Measurements from ENCODE around the gene OSBPL1A.

GRCh38 chr18:24181806-24182205 is 215.8 kb downstream of the OSBPL1A start:
- TF ChIP-seq, protein P1, sequence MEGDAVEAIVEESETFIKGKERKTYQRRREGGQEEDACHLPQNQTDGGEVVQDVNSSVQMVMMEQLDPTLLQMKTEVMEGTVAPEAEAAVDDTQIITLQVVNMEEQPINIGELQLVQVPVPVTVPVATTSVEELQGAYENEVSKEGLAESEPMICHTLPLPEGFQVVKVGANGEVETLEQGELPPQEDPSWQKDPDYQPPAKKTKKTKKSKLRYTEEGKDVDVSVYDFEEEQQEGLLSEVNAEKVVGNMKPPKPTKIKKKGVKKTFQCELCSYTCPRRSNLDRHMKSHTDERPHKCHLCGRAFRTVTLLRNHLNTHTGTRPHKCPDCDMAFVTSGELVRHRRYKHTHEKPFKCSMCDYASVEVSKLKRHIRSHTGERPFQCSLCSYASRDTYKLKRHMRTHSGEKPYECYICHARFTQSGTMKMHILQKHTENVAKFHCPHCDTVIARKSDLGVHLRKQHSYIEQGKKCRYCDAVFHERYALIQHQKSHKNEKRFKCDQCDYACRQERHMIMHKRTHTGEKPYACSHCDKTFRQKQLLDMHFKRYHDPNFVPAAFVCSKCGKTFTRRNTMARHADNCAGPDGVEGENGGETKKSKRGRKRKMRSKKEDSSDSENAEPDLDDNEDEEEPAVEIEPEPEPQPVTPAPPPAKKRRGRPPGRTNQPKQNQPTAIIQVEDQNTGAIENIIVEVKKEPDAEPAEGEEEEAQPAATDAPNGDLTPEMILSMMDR (IDR thresholded peaks at IDR 0.05; ENCODE audit: poor library complexity): no peak
- TF ChIP-seq EZH2 (IDR thresholded peaks at IDR 0.05; ENCODE audit: borderline replicate concordance) (no peak), EZH2phosphoT487 (IDR thresholded peaks at IDR 0.05; ENCODE audit: low read depth, severe bottlenecking, unreplicated experiment) (no peak)
